Right lobe of liver (tissue), 6 donors: Measurements from ENCODE around the gene RBCK1. TPM values are rescaled to one million over a fixed set of nuclear protein-coding genes. Genes with fewer than 3 reads are reported as not detected.

Experiments
- ATAC-seq, 4 donors: fragments of 200-7000 bp; cut with Tn5 transposase; one replicate each; pipeline ENCODE4 v1.9.1; 2020; ENCODE audit warnings: mild to moderate bottlenecking in 4 of 4, moderate library complexity in 4 of 4
- DNase-seq, 3 donors: peaks; one replicate each; pipeline ENCODE4 v3.0.0-alpha.2; 2020
- H3K27ac ChIP-seq, 3 donors: fragments of 200-600 bp; one replicate each; pipeline ENCODE4 v1.8.0; 2022
- H3K27me3 ChIP-seq, 2 donors: fragments of 200-600 bp; one replicate each; pipeline ENCODE4 v1.8.0; 2022
- H3K36me3 ChIP-seq, 4 donors: fragments of 200-600 bp; sonication (generic) in 1 of 4; one replicate each; pipeline versions ENCODE4 v1.5.1 to v1.8.0; 2017 to 2022; ENCODE audit warnings: control low read depth in 1 of 4
- H3K4me1 ChIP-seq, 4 donors: fragments of 200-600 bp; sonication (generic) in 1 of 4; one replicate each; pipeline versions ENCODE4 v1.5.1 to v1.8.0; 2017 to 2022; ENCODE audit warnings: control low read depth in 1 of 4
- H3K4me3 ChIP-seq, 3 donors: fragments of 200-600 bp; one replicate each; pipeline ENCODE4 v1.8.0; 2022
- H3K9me3 ChIP-seq, 4 donors: fragments of 200-600 bp; sonication (generic) in 1 of 4; one replicate each; pipeline versions ENCODE4 v1.5.1 to v1.8.0; 2017 to 2022; ENCODE audit warnings: control low read depth in 1 of 4
- CTCF ChIP-seq, 4 donors: fragments of 200-600 bp in 3 of 4; fragments of 450-650 bp in 1 of 4; IDR thresholded peaks; one replicate each; pipeline versions ENCODE4 v1.5.1 to v1.8.0; 2016 to 2022; ENCODE audit warnings: antibody characterized with exemption in 4 of 4, mild to moderate bottlenecking in 2 of 4
- POLR2A ChIP-seq: fragments of 450-650 bp; IDR thresholded peaks from one replicate; pipeline ENCODE4 v1.6.1; 2017; ENCODE audit warnings: antibody characterized with exemption, mild to moderate bottlenecking
- WGBS: methylation state at CpG from one replicate; pipeline ENCODE4 v1.1.6; 2018; ENCODE audit warnings: low coverage, low lambda C conversion rate; ENCODE audit not compliant: insufficient coverage; ENCODE audit errors: missing lambda C conversion rate; 5-methylcytosine and 5-hydroxymethylcytosine counted together
- intact Hi-C, 2 donors: fragments of 100-400 bp; cut with DNase I; formaldehyde crosslinking; loops; one replicate each; pipeline versions ENCODE4 v1.11.2 to v1.14.1; 2022
- total RNA-seq, 6 experiments: library from RNA; depleted of rRNA in 2 of 6; stranded (reverse); fragments of >200 nt in 2 of 6; fragmentation: NEBNext Ultra II Directional in 3 of 6; extraction: Animal tissue kit (Norgen Biotek cat#: 25700) in 3 of 6; gene quantifications; one replicate each; pipeline versions ENCODE4 v1.1.0 to v1.2.4, GENCODE V29; 2016 to 2023
- donor health status: DM: no; HTN: yes; CAD: no.
- donor health status: DM: no; HTN: no; CAD: no.
- donor health status: DM: no; HTN: no; CAD: no.
- donor health status: DM: no; HTN: yes; CAD: no.
- donor health status: DM: no; HTN: yes; CAD: no.

The RBCK1 gene
- total RNA-seq, 6 experiments from 2014 or later, result 63.1 to 113 (median 85.6) TPM

GRCh38 chr20:402496-402885 lies 5.6 kb upstream of the RBCK1 start:
- Histone ChIP-seq H3K4me1 (peaks cover 0 to 35% (median 10%) of the 10 kb centered on the region in 4 donors), H3K4me3 (no peak overlapping the region), H3K27me3 (no peaks in the 10 kb centered on the region), H3K36me3 (no peaks in the 10 kb centered on the region), H3K27ac (peak overlapping the region; percentile 74 to 76 (median 75)), H3K9me3 (no peaks in the 10 kb centered on the region)
- DNase-seq (no peak), ATAC-seq (no peak)
- no CpG with 5 or more reads among the region's 2 CpGs for WGBS
- intact Hi-C loops, result no loop called here
- TF ChIP-seq CTCF (IDR thresholded peaks at IDR 0.05), result no peak
- TF ChIP-seq POLR2A, result no peak

- DNase-seq (no peak), ATAC-seq (no peak)
- Histone ChIP-seq H3K9me3 (no peaks in the 10 kb centered on the region), H3K4me3 (no peak overlapping the region), H3K27me3 (no peaks in the 10 kb centered on the region), H3K27ac (peak overlapping the region; percentile 74 to 76 (median 75)), H3K4me1 (peaks cover 0 to 29% (median 8%) of the 10 kb centered on the region in 4 donors), H3K36me3 (no peaks in the 10 kb centered on the region)
- intact Hi-C loops, result no loop called here
- TF ChIP-seq CTCF (IDR thresholded peaks at IDR 0.05) (no peak), POLR2A (no peak)
- 96% methylated on average over 3 of the region's 6 CpGs for WGBS
Observed at GRCh38 chr20:402898-403581, 5.1 kb upstream of the RBCK1 start.

- WGBS, result 100% methylated on average over 1 of the region's 3 CpGs
- H3K9me3 ChIP-seq, result no peaks in the 10 kb centered on the region
- no peaks in the 10 kb centered on the region for H3K36me3 ChIP-seq
- H3K4me1 ChIP-seq, result peaks cover 0 to 29% (median 8%) of the 10 kb centered on the region in 4 donors
- no peak for DNase-seq
- no peak overlapping the region for H3K27ac ChIP-seq
- no peak for TF ChIP-seq POLR2A
- TF ChIP-seq CTCF (IDR thresholded peaks at IDR 0.05), result no peak
- ATAC-seq, result no peak
- no peaks in the 10 kb centered on the region for H3K27me3 ChIP-seq
- no peak overlapping the region for H3K4me3 ChIP-seq
- intact Hi-C loops, result no loop called here
Observed at GRCh38 chr20:403582-403957, 4.5 kb upstream of the RBCK1 start.

GRCh38 chr20:404088-404487 lies 4.0 kb upstream of the RBCK1 start:
- Histone ChIP-seq H3K4me3 (no peak overlapping the region), H3K27me3 (no peaks in the 10 kb centered on the region), H3K27ac (no peak overlapping the region), H3K36me3 (no peaks in the 10 kb centered on the region), H3K4me1 (peaks cover 0 to 31% (median 8%) of the 10 kb centered on the region in 4 donors), H3K9me3 (no peaks in the 10 kb centered on the region)
- no peak for DNase-seq
- intact Hi-C loops, result no loop called here
- 97% methylated on average over 4 of the region's 4 CpGs for WGBS
- TF ChIP-seq POLR2A (no peak), CTCF (IDR thresholded peaks at IDR 0.05) (no peak)
- ATAC-seq, result no peak
